Endothelial cell of umbilical vein (primary cell): ENCODE results near the gene ITPKA. TPM values are rescaled to one million over a fixed set of nuclear protein-coding genes. Genes with fewer than 3 reads are reported as not detected.
A peak's percentile ranks its signal among the peaks of the same experiment; 100 is the strongest.

ENCODE experiments used
- BruUV-seq: library from RNA; stranded (reverse); fragments of 400-500 nt; replicated peaks from 2 replicates; lab custom pipeline; 2021; lab: Mats Ljungman, UMichigan
- CTCF ChIA-PET: fragments of 300-600, 350-600 bp; sonication (Branson Sonifier 250); formaldehyde crosslinking; loops from one replicate; lab custom pipeline; 2021; ENCODE audit warnings: antibody characterized with exemption, inconsistent platforms; lab: Charles Lee
- POLR2A ChIA-PET: fragments of 300-600, 350-600 bp; sonication (Branson Sonifier 250); formaldehyde crosslinking; loops from one replicate; lab custom pipeline; 2021; ENCODE audit warnings: antibody characterized with exemption, inconsistent platforms; lab: Charles Lee
- DNase-seq: peaks from one replicate; pipeline ENCODE4 v3.0.0-alpha.2; 2011; ENCODE audit warnings: low read depth, low spot score
- FAIRE-seq: peaks from 2 replicates; lab custom pipeline; 2011; peaks lifted over from hg19 to GRCh38; lab: Jason Lieb, UNC
- H2AFZ ChIP-seq: 2 replicates; pipeline ENCODE4 v1.6.0; 2012; ENCODE audit warnings: low read depth, low read length, control low read depth, inconsistent platforms
- H3K27ac ChIP-seq: 2 replicates; pipeline ENCODE4 v1.5.1; 2011; ENCODE audit warnings: low read depth, mild to moderate bottlenecking, control low read depth, low read length, moderate library complexity; ENCODE audit not compliant: insufficient read depth
- H3K27me3 ChIP-seq, 2 experiments: 2 replicates each; pipeline versions ENCODE4 v1.6.0 to v1.6.1; 2011; ENCODE audit warnings: low read length in 2 of 2, mixed read lengths in 1 of 2; ENCODE audit not compliant: control insufficient read depth in 2 of 2, insufficient read depth in 2 of 2
- H3K36me3 ChIP-seq, 2 experiments: 2 replicates in 1 of 2; 3 replicates in 1 of 2; pipeline ENCODE4 v1.5.1; 2011; ENCODE audit warnings: low read length in 2 of 2, mild to moderate bottlenecking in 1 of 2, moderate library complexity in 1 of 2; ENCODE audit not compliant: control insufficient read depth in 2 of 2, insufficient read depth in 2 of 2; ENCODE audit errors: extremely low read depth in 1 of 2
- H3K4me1 ChIP-seq: 3 replicates; pipeline ENCODE4 v1.5.1; 2011; ENCODE audit warnings: mild to moderate bottlenecking, low read length; ENCODE audit not compliant: control insufficient read depth, insufficient read depth; ENCODE audit errors: extremely low read depth
- H3K4me2 ChIP-seq: 2 replicates; pipeline ENCODE4 v1.6.1; 2011; ENCODE audit warnings: low read length, control low read depth, mixed read lengths; ENCODE audit not compliant: insufficient read depth
- H3K4me3 ChIP-seq, 3 experiments: fragments of 200-600 bp in 1 of 3; sonication (generic), shearing (Covaris generic) in 1 of 3; replicated peaks in 1 of 3; 2 replicates each; pipeline ENCODE4 v1.5.1; 2011 to 2016; ENCODE audit warnings: control low read depth in 3 of 3, low read length in 3 of 3, mild to moderate bottlenecking in 2 of 3, inconsistent platforms in 1 of 3, low read depth in 1 of 3, moderate library complexity in 1 of 3; ENCODE audit not compliant: insufficient read depth in 1 of 3
- H3K79me2 ChIP-seq: 2 replicates; pipeline ENCODE4 v1.6.0; 2012; ENCODE audit warnings: low read length, inconsistent platforms; ENCODE audit not compliant: control insufficient read depth, insufficient read depth
- H3K9ac ChIP-seq: replicated peaks from 2 replicates; pipeline ENCODE3; 2011; ENCODE audit warnings: low read length, control low read depth; ENCODE audit not compliant: insufficient read depth; ENCODE audit errors: extremely low read depth
- H3K9me1 ChIP-seq: replicated peaks from 3 replicates; pipeline ENCODE4 v1.6.0; 2011; ENCODE audit warnings: mild to moderate bottlenecking, low read length; ENCODE audit not compliant: control insufficient read depth, insufficient read depth; ENCODE audit errors: extremely low read depth
- H3K9me3 ChIP-seq: replicated peaks from 2 replicates; pipeline ENCODE4 v1.5.1; 2012; ENCODE audit warnings: low read length, inconsistent platforms; ENCODE audit not compliant: control insufficient read depth, insufficient read depth
- H4K20me1 ChIP-seq: replicated peaks from 2 replicates; pipeline ENCODE3; 2011; ENCODE audit warnings: mild to moderate bottlenecking, low read length; ENCODE audit not compliant: control insufficient read depth, insufficient read depth; ENCODE audit errors: extremely low read depth
- EZH2 ChIP-seq: IDR thresholded peaks from 2 replicates; pipeline ENCODE4 v1.6.1; 2012; ENCODE audit warnings: borderline replicate concordance, low read depth, mild to moderate bottlenecking, moderate library complexity, low read length, inconsistent platforms; ENCODE audit not compliant: severe bottlenecking
- FOS ChIP-seq: IDR thresholded peaks from 2 replicates; pipeline ENCODE4 v1.6.1; 2011; ENCODE audit warnings: mild to moderate bottlenecking, low read length, moderate library complexity, borderline replicate concordance; ENCODE audit not compliant: insufficient read depth
- GATA2 ChIP-seq: IDR thresholded peaks from 2 replicates; pipeline ENCODE4 v1.7.0; 2011; ENCODE audit warnings: low read depth, mild to moderate bottlenecking, moderate library complexity, mixed read lengths, low read length; ENCODE audit not compliant: insufficient read length, insufficient read depth
- JUN ChIP-seq: IDR thresholded peaks from 2 replicates; pipeline ENCODE4 v1.6.1; 2011; ENCODE audit warnings: borderline replicate concordance, low read depth; ENCODE audit not compliant: insufficient read length, insufficient read depth
- MYC ChIP-seq: IDR thresholded peaks from one replicate; pipeline ENCODE4 v1.6.1; 2011; ENCODE audit warnings: mild to moderate bottlenecking, low read depth, low read length
- POLR2A ChIP-seq: IDR thresholded peaks from 2 replicates; pipeline ENCODE4 v1.6.1; 2012; ENCODE audit warnings: low read depth, mild to moderate bottlenecking, control low read depth, low read length
- POLR2AphosphoS5 ChIP-seq: IDR thresholded peaks from 2 replicates; pipeline ENCODE4 v1.6.1; 2012; ENCODE audit warnings: low read depth, mild to moderate bottlenecking, control low read depth, low read length, moderate library complexity; ENCODE audit not compliant: insufficient read depth
- dilution Hi-C: fragments of 300-500 bp; cut with MboI; formaldehyde crosslinking; loops from one replicate; pipeline ENCODE4 v1.15.0; 2019; ENCODE audit warnings: low sequenced_read_pairs; ENCODE audit not compliant: extremely low pct_ligation_motif_present
- intact Hi-C: fragments of 100-400 bp; cut with micrococcal nuclease; formaldehyde crosslinking; loops from one replicate; pipeline ENCODE4 v1.10.0; 2022
- polyA plus RNA-seq, 4 experiments: library from polyadenylated mRNA; depleted of rRNA in 3 of 4; stranded (reverse) in 3 of 4; unstranded in 1 of 4; fragments of >200 nt; gene quantifications; 2 replicates each; pipeline versions ENCODE4 v1.2.1 to v1.2.3, GENCODE V29; 2011 to 2012; ENCODE audit warnings: missing spikeins in 1 of 4
- total RNA-seq: library from RNA; stranded (reverse); gene quantifications from 2 replicates; pipeline ENCODE4 v1.2.3, GENCODE V29; 2021
- TF ChIP-seq, protein P1 (sequence below), 2 donors: IDR thresholded peaks; 1 replicate in 1 of 2; 2 replicates in 1 of 2; pipeline ENCODE4 v1.5.1; 2011; ENCODE audit warnings: low read length in 2 of 2, mild to moderate bottlenecking in 2 of 2, moderate library complexity in 2 of 2, control low read depth in 1 of 2, inconsistent platforms in 1 of 2, low read depth in 1 of 2; ENCODE audit not compliant: insufficient read depth in 1 of 2; ENCODE audit errors: extremely low read depth in 1 of 2
- TF ChIP-seq, protein P2 (sequence below): IDR thresholded peaks from 2 replicates; pipeline ENCODE4 v1.6.1; 2011; ENCODE audit not compliant: insufficient read depth, insufficient read length

ITPKA gene
- total and polyA plus RNA-seq, 2 donors (not counting 3 experiments of a cell fraction or from before 2014, with no cell fraction given): 0.14 to 0.66 TPM

GRCh38 chr15:41530363-41530956, 36.8 kb downstream of the ITPKA start:
- FAIRE-seq: peak; percentile 76
- peaks cover 9 to 40% of the 10 kb centered on the region in 2 experiments for H3K36me3 ChIP-seq
- no peaks in the 10 kb centered on the region for H4K20me1 ChIP-seq
- no peaks in the 10 kb centered on the region for H3K9me1 ChIP-seq
- intact Hi-C loops (no loop called here), dilution Hi-C loops (no loop called here)
- peak overlapping the region; percentile 5 for H3K27ac ChIP-seq
- ChIA-PET CTCF (interaction anchor here (1.2 to 2.5 kb wide), 3 partner anchors 11 to 86 kb away, joined by 3 to 13 read pairs (median 3); no protein-coding TSS in a partner anchor), POLR2A (interaction anchor here (0.6 kb wide), 1 partner anchor 56 kb away, joined by 4 read pairs; no protein-coding TSS in a partner anchor)
- no peak overlapping the region for H3K4me3 ChIP-seq
- H3K9me3 ChIP-seq: no peaks in the 10 kb centered on the region
- H3K79me2 ChIP-seq: no peaks in the 10 kb centered on the region
- BruUV-seq: no TSS peak
- no peaks in the 10 kb centered on the region for H3K27me3 ChIP-seq
- no peak overlapping the region for H3K4me2 ChIP-seq
- TF ChIP-seq EZH2 (no peak), FOS (no peak), MYC (no peak), POLR2AphosphoS5 (no peak), JUN (no peak), GATA2 (no peak), POLR2A (no peak)
- TF ChIP-seq, protein P1, sequence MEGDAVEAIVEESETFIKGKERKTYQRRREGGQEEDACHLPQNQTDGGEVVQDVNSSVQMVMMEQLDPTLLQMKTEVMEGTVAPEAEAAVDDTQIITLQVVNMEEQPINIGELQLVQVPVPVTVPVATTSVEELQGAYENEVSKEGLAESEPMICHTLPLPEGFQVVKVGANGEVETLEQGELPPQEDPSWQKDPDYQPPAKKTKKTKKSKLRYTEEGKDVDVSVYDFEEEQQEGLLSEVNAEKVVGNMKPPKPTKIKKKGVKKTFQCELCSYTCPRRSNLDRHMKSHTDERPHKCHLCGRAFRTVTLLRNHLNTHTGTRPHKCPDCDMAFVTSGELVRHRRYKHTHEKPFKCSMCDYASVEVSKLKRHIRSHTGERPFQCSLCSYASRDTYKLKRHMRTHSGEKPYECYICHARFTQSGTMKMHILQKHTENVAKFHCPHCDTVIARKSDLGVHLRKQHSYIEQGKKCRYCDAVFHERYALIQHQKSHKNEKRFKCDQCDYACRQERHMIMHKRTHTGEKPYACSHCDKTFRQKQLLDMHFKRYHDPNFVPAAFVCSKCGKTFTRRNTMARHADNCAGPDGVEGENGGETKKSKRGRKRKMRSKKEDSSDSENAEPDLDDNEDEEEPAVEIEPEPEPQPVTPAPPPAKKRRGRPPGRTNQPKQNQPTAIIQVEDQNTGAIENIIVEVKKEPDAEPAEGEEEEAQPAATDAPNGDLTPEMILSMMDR (IDR thresholded peaks at IDR 0.05; ENCODE audit: extremely low read depth in 1 of 2, insufficient read depth in 1 of 2, low read depth in 1 of 2, low read length in 2 of 2): no peak
- TF ChIP-seq, protein P2, sequence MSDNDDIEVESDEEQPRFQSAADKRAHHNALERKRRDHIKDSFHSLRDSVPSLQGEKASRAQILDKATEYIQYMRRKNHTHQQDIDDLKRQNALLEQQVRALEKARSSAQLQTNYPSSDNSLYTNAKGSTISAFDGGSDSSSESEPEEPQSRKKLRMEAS: no peak
- H3K9ac ChIP-seq: no peak overlapping the region
- H3K4me1 ChIP-seq: peaks cover 8% of the 10 kb centered on the region
- DNase-seq: peak; percentile 28
- no peak overlapping the region for H2AFZ ChIP-seq
